ENCODE measurements around the gene FNDC7.
"Not testable (repeated sequence)": the region's sequence is repeated elsewhere in the genome, so short reads cannot be mapped to it uniquely, and the experiment has no call there.

Gene FNDC7

DNA sequence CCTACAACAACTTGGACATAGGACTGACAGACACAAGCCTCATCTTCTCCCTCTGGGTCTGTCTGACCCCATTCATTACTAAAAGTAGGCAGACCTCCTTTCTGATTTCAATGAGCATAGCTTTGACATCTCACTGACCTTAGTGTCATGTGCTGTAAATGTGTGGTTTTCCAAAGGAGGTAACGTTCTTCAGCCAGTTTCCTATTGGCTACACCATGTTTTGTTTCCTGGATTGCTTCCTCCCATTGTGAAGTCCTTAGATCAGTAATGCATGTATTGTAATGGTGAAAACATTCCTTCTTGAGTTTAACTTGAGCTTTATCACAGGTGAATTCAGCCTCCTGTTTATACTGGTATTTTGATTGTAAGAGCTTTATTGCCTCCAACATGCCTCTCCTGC, 54.4 kb downstream of the FNDC7 start:
- H3K36me3 ChIP-seq, result peaks cover 82% of the 10 kb centered on the region

GRCh38 chr1:108767708-108768107, 55.0 kb downstream of the FNDC7 start:
- peaks cover 80% of the 10 kb centered on the region for H3K36me3 ChIP-seq
- no peak for TF ChIP-seq CTCF (IDR thresholded peaks at IDR 0.05)
- H3K27ac ChIP-seq, result no peak overlapping the region
- H3K4me3 ChIP-seq (ENCODE audit: low read depth in 1 of 2, low read length in 1 of 2), result no peak overlapping the region
- no peaks in the 10 kb centered on the region for H3K9me3 ChIP-seq
- no peaks in the 10 kb centered on the region for H3K4me1 ChIP-seq (ENCODE audit: control insufficient read depth in 1 of 2, insufficient read depth in 1 of 2, low read depth in 1 of 2, low read length in 1 of 2)
- no peaks in the 10 kb centered on the region for H3K27me3 ChIP-seq

More for the DNA sequence above, 54.4 kb downstream of the FNDC7 start:
- no peak overlapping the region for H3K27ac ChIP-seq
- TF ChIP-seq CTCF (IDR thresholded peaks at IDR 0.05), result no peak
- H3K4me1 ChIP-seq (ENCODE audit: control insufficient read depth in 1 of 2, insufficient read depth in 1 of 2, low read depth in 1 of 2, low read length in 1 of 2), result no peaks in the 10 kb centered on the region
- no peak overlapping the region for H3K4me3 ChIP-seq (ENCODE audit: low read depth in 1 of 2, low read length in 1 of 2)
- H3K9me3 ChIP-seq, result no peaks in the 10 kb centered on the region
- no peaks in the 10 kb centered on the region for H3K27me3 ChIP-seq

GRCh38 chr1:108777839-108778238, 65.1 kb downstream of the FNDC7 start:
- no peak overlapping the region for H3K4me3 ChIP-seq (ENCODE audit: low read depth in 1 of 2, low read length in 1 of 2)
- H3K27me3 ChIP-seq, result no peaks in the 10 kb centered on the region
- H3K27ac ChIP-seq, result no peak overlapping the region
- H3K9me3 ChIP-seq, result no peaks in the 10 kb centered on the region
- H3K4me1 ChIP-seq (ENCODE audit: control insufficient read depth in 1 of 2, insufficient read depth in 1 of 2, low read depth in 1 of 2, low read length in 1 of 2), result no peaks in the 10 kb centered on the region
- peaks cover 94% of the 10 kb centered on the region for H3K36me3 ChIP-seq
- no peak for TF ChIP-seq CTCF (IDR thresholded peaks at IDR 0.05)

GRCh38 chr1:108779455-108779854, 66.7 kb downstream of the FNDC7 start:
- Histone ChIP-seq H3K27ac (no peak overlapping the region), H3K27me3 (no peaks in the 10 kb centered on the region), H3K4me3 (ENCODE audit: low read depth in 1 of 2, low read length in 1 of 2) (no peak overlapping the region), H3K4me1 (ENCODE audit: control insufficient read depth in 1 of 2, insufficient read depth in 1 of 2, low read depth in 1 of 2, low read length in 1 of 2) (no peaks in the 10 kb centered on the region), H3K36me3 (peaks cover 94% of the 10 kb centered on the region), H3K9me3 (no peaks in the 10 kb centered on the region)
- no peak for TF ChIP-seq CTCF (IDR thresholded peaks at IDR 0.05)

GRCh38 chr1:108780937-108781574, 68.3 kb downstream of the FNDC7 start:
- H3K4me1 ChIP-seq (ENCODE audit: control insufficient read depth in 1 of 2, insufficient read depth in 1 of 2, low read depth in 1 of 2, low read length in 1 of 2), result no peaks in the 10 kb centered on the region
- H3K36me3 ChIP-seq, result peaks cover 94% of the 10 kb centered on the region
- H3K4me3 ChIP-seq (ENCODE audit: low read depth in 1 of 2, low read length in 1 of 2), result no peak overlapping the region
- H3K9me3 ChIP-seq, result peaks cover 2% of the 10 kb centered on the region
- H3K27me3 ChIP-seq, result no peaks in the 10 kb centered on the region
- no peak overlapping the region for H3K27ac ChIP-seq
- no peak for TF ChIP-seq CTCF (IDR thresholded peaks at IDR 0.05)

DNA sequence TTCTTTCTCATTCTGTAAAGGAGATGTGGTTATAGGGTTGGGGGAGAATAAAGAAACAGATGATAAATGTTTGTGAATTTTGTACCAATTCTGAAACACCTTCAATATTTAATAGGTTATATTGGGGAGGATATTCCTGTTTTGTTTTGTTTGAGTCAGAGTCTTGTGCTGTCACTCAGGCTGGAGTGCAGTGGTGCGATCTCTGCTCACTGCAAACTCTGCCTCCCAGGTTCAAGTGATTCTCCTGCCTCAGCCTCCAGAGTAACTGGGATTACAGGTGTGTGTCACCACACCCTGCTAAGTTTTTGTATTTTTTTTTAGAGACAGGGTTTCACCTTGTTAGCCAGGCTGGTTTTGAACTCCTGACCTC, 68.9 kb downstream of the FNDC7 start:
- H3K36me3 ChIP-seq, result peaks cover 94% of the 10 kb centered on the region
- H3K9me3 ChIP-seq; H3K4me1 ChIP-seq (ENCODE audit: control insufficient read depth in 1 of 2, insufficient read depth in 1 of 2, low read depth in 1 of 2, low read length in 1 of 2); H3K27me3 ChIP-seq; H3K4me3 ChIP-seq (ENCODE audit: low read depth in 1 of 2, low read length in 1 of 2); H3K27ac ChIP-seq: not testable (repeated sequence)
